Measurements from ENCODE around the gene AP4M1. TPM values are rescaled to one million over a fixed set of nuclear protein-coding genes. Genes with fewer than 3 reads are reported as not detected.

The AP4M1 gene
- total and polyA plus RNA-seq, 9 of the 15 experiments (the other 6 are each of a cell fraction or from before 2014, with no cell fraction given) = 1.3 to 30.9 (median 14.1) TPM

- peak; percentile 10 for TF ChIP-seq PRDM10 (IDR thresholded peaks at IDR 0.05; ENCODE audit: partially characterized antibody)
- no peak for TF ChIP-seq ZNF197 (CRISPR knock-in tag; IDR thresholded peaks at IDR 0.05; ENCODE audit: low read depth)
- no peak for TF ChIP-seq DPF2 (IDR thresholded peaks at IDR 0.05)
- peak; percentile 16; the same call in 1 of the 2 replicates for TF ChIP-seq ARID1B (IDR thresholded peaks at IDR 0.05)
- 0 out of 2 replicates have a peak, but pooled peaks have one; percentile 34 for TF ChIP-seq POLR2AphosphoS2 (IDR thresholded peaks at IDR 0.05; ENCODE audit: low read length)
- peak; percentile 57 for TF ChIP-seq POLR2G (IDR thresholded peaks at IDR 0.05; ENCODE audit: low read depth, low read length)
- 0 out of 2 replicates have a peak, but pooled peaks have one; percentile 30 for TF ChIP-seq VEZF1 (CRISPR knock-in tag; IDR thresholded peaks at IDR 0.05)
- 0 out of 2 replicates have a peak, but pooled peaks have one; percentile 14 for TF ChIP-seq NFIC (IDR thresholded peaks at IDR 0.05)
- no peak for TF ChIP-seq ELF2 (CRISPR knock-in tag; IDR thresholded peaks at IDR 0.05)
- TF ChIP-seq GABPB1 (CRISPR knock-in tag; IDR thresholded peaks at IDR 0.05) = 0 out of 2 replicates have a peak, but pooled peaks have one; percentile 12
- 0 out of 2 replicates have a peak, but pooled peaks have one; percentile 2 for TF ChIP-seq USF2 (CRISPR knock-in tag; IDR thresholded peaks at IDR 0.05)
- TF ChIP-seq SETDB1 (IDR thresholded peaks at IDR 0.05; ENCODE audit: low read length) = no peak
- TF ChIP-seq ERF (CRISPR knock-in tag; IDR thresholded peaks at IDR 0.05) = 0 out of 2 replicates have a peak, but pooled peaks have one; percentile 0
- peak; percentile 17; the same call in 1 of the 2 replicates for TF ChIP-seq ZNF740 (CRISPR knock-in tag; IDR thresholded peaks at IDR 0.05)
- no peak for TF ChIP-seq ZNF740 (tag; IDR thresholded peaks at IDR 0.05)
- TF ChIP-seq RBFOX2 (IDR thresholded peaks at IDR 0.05; ENCODE audit: low read depth, low read length) = 0 out of 2 replicates have a peak, but pooled peaks have one; percentile 15
- peak; percentile 37; the same call in 1 of the 2 replicates for TF ChIP-seq CBFA2T3 (IDR thresholded peaks at IDR 0.05)
- no peak for TF ChIP-seq BRD9 (IDR thresholded peaks at IDR 0.05; ENCODE audit: low read depth, partially characterized antibody)
- TF ChIP-seq HDGF (IDR thresholded peaks at IDR 0.05) = 0 out of 2 replicates have a peak, but pooled peaks have one; percentile 13
- no peak for TF ChIP-seq SRSF3 (IDR thresholded peaks at IDR 0.05; ENCODE audit: insufficient read depth, low read length)
Measured at GRCh38 chr7:100156331-100157068, 55.1 kb downstream of the AP4M1 start (continued).

All from K562 (cell line).